Measurements from ENCODE around the gene SERPINA12. TPM values are rescaled to one million over a fixed set of nuclear protein-coding genes. Genes with fewer than 3 reads are reported as not detected.

The SERPINA12 gene
- total and polyA plus RNA-seq, 10 of the 15 experiments (the other 5 are each of a cell fraction or from before 2014, with no cell fraction given), result not detected

- TF ChIP-seq ZNF207 (IDR thresholded peaks at IDR 0.05; ENCODE audit: borderline replicate concordance) (no peak), EED (IDR thresholded peaks at IDR 0.05; ENCODE audit: low read depth) (no peak), ELK1 (IDR thresholded peaks at IDR 0.05; ENCODE audit: low read depth, low read length) (no peak), FOXK2 (IDR thresholded peaks at IDR 0.05) (no peak), NFYA (IDR thresholded peaks at IDR 0.05; ENCODE audit: borderline replicate concordance, low read depth, low read length) (no peak), CREB1 (IDR thresholded peaks at IDR 0.05; ENCODE audit: low read depth) (no peak), RAD51 (IDR thresholded peaks at IDR 0.05) (no peak)
Measured at GRCh38 chr14:94448071-94448808, 61.0 kb downstream of the SERPINA12 start (continued).

GRCh38 chr14:94447206-94447605 lies 62.1 kb downstream of the SERPINA12 start:
- no peak overlapping the region for H3K9ac ChIP-seq (ENCODE audit: control insufficient read depth, insufficient read depth, low read length)
- no peaks in the 10 kb centered on the region for H3K36me3 ChIP-seq (ENCODE audit: control insufficient read depth in 2 of 2, insufficient read depth in 2 of 2, low read length in 1 of 2)
- in situ Hi-C loops (cut with MboI) (no loop called here), intact Hi-C loops (cut with micrococcal nuclease; ENCODE audit: unreplicated experiment) (no loop called here)
- H3K9me3 ChIP-seq (replicated peaks; ENCODE audit: control insufficient read depth, insufficient read depth, low read length), result no peaks in the 10 kb centered on the region; the same call in 2 of the 3 replicates
- no peaks in the 10 kb centered on the region for H3K4me1 ChIP-seq (ENCODE audit: control insufficient read depth, insufficient read depth, low read length)
- FAIRE-seq (no peak), DNase-seq (ENCODE audit: low read depth, low spot score) (no peak), ATAC-seq (no peak)
- H3K4me3 ChIP-seq, result no peak overlapping the region
- 44% methylated on average over 3 of the region's 3 CpGs for WGBS (ENCODE audit: insufficient coverage, insufficient replicate concordance, low lambda C conversion rate, missing lambda C conversion rate)
- ChIA-PET SMC1A (ENCODE audit: uncharacterized antibody, unreplicated experiment) (interaction anchor here (1.4 kb wide), 1 partner anchor 39 kb away, joined by 3 read pairs; no protein-coding TSS in a partner anchor), CTCF (interaction anchor here (0.6 to 0.8 kb wide), 3 partner anchors 13 to 33 kb away, joined by 3 read pairs; no protein-coding TSS in a partner anchor), POLR2A (no interaction called here), RAD21 (ENCODE audit: unreplicated experiment) (no interaction called here)
- H3K27ac ChIP-seq (ENCODE audit: control insufficient read depth, insufficient read depth), result no peak overlapping the region
- no TSS peak for BruUV-seq (replicated peaks)
- H3K79me2 ChIP-seq (ENCODE audit: control insufficient read depth, insufficient read depth, low read length), result no peaks in the 10 kb centered on the region
- TF ChIP-seq CHD2 (IDR thresholded peaks at IDR 0.05; ENCODE audit: borderline replicate concordance, low read depth, low read length) (no peak), CREM (IDR thresholded peaks at IDR 0.05; ENCODE audit: low read depth) (no peak), ZNF217 (IDR thresholded peaks at IDR 0.05) (no peak), RELB (IDR thresholded peaks at IDR 0.05; ENCODE audit: low read depth) (no peak)
- TF ChIP-seq, protein P1, sequence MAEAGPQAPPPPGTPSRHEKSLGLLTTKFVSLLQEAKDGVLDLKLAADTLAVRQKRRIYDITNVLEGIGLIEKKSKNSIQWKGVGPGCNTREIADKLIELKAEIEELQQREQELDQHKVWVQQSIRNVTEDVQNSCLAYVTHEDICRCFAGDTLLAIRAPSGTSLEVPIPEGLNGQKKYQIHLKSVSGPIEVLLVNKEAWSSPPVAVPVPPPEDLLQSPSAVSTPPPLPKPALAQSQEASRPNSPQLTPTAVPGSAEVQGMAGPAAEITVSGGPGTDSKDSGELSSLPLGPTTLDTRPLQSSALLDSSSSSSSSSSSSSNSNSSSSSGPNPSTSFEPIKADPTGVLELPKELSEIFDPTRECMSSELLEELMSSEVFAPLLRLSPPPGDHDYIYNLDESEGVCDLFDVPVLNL (IDR thresholded peaks at IDR 0.05; ENCODE audit: low read depth, low read length), result no peak
- peaks cover 0 to 1% of the 10 kb centered on the region in 2 experiments; a peak in 2 of 4 replicates for H3K27me3 ChIP-seq (replicated peaks in 1 of 2; ENCODE audit: control insufficient read depth in 2 of 2, insufficient read depth in 2 of 2, low read length in 1 of 2)
- H4K20me1 ChIP-seq (ENCODE audit: control insufficient read depth, insufficient read depth), result no peaks in the 10 kb centered on the region
- H2AFZ ChIP-seq (ENCODE audit: control insufficient read depth, low read depth, low read length), result no peak overlapping the region
- no peak overlapping the region for H3K4me2 ChIP-seq (ENCODE audit: control insufficient read depth, insufficient read depth)

Data from GM12878 (cell line).